CD4-positive, alpha-beta T cell treated with Interleukin-10 for 1 hour (primary cell): Measurements from ENCODE around the gene FRYL.
"Not testable (repeated sequence)": the region's sequence is repeated elsewhere in the genome, so short reads cannot be mapped to it uniquely, and the experiment has no call there.

Experiments
- DNase-seq: peaks from one replicate; pipeline ENCODE4 v3.0.0-alpha.2; 2020

The FRYL gene

DNA sequence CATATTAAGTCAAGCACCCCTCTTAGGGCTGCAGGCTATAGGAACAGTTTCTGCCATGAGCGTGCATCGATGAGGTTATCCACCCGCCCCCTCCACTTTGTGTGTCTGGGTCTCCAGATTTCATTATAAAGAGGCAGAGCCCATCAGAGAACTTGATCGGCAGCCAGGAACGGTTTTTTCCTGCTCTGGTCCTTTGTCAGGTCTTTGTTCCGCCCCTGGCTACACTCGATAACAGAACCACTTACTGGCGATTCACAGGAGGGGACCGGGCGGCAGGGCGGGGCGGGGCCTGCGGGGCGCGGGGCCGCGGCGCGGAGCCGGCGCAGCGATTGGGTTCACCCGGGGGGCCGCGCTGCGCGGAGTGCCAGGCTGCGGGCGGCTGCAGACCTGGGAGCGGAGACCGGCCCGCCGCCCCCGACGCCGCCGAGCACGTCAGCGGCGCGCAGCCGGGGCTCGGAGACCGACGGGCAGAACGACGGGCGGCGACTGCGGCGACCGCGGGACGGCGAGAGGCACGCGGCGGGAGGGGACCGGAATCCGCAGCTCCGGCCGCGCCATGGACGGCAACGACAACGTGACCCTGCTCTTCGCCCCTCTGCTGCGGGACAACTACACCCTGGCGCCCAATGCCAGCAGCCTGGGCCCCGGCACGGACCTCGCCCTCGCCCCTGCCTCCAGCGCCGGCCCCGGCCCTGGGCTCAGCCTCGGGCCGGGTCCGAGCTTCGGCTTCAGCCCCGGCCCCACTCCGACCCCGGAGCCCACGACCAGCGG, 296.9 kb downstream of the FRYL start, which contains the start of gene SLC10A4:
Gene SLC10A4 (plus strand): TSS at position 338 of the 771 bp plus-strand sequence. CDS start 219 bp downstream, at position 557.
- DNase-seq: no peak

DNA sequence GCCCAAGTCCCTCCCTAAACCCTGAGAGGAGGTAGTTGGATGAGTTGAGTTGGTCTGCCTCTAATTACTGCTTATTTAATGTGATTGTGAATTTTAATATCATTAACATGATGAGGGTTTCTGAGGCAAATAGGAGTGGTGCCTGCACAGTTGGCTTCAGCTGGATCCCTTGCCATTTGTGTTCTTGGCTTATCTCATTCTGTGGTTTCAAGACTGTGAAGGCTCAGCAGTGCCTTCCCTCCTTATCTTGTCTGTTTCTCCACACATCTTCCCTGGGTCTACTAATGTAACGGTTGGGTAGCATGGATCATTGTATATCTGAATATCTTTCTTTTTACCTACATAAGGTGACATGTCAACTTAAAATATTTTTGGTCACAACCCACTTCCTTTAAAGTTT, 298.5 kb downstream of the FRYL start:
- no peak for DNase-seq

DNA sequence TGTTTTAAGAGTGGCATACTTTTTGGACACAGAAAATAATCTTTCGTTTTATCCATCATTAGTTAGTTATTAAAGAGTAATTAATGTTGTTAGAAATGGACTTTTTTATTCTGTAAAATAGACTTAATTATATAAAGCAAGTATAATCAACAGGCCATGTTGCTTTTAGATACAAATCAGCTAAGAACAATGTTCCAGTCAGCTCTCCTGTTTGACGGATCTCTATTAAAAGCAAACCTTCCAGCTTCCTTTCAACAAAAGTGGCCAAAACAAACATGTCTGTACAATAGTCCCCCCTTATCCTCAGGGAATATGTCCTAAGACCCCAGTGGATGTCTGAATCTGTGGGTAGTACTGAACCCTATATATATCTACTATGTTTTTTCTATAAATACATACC, 301.8 kb downstream of the FRYL start:
- no peak for DNase-seq

DNA sequence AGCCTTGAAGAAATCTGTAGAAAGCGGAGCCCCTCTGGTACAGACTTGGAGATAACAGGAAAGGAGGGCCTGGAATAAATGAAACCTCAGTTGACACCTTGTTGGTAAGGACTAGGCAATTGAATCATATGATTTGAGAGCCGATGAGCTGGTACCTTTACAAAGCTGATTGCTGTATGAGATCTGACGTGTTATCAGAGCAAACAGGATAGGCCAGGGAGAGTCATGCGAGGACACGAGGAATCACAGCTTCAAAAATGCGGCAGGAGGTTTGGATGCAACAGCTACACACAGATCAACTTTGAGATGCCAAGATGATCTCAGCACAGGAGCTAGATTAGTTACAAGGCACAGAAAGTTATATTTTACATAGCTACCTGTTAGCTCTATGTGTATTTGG, 304.3 kb downstream of the FRYL start:
- DNase-seq: no peak

DNA sequence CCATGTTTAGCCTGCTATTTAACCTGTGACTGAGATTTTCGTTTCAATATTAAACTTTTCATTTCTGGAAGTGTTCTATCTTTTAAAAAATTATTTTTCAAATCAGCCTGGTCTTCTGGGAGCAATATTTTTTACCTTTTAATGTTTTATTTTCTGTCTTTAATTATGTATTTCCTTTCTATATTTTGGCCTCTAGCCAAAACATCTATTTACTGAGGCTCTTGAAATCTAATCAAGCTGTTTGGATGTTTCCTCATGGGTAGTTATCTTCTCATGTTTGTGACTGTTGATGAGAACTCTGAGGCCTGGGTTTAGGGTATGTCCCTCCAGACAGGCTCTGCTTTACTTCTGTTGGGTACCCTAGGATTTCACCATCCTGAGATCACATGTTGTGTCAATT, 307.3 kb downstream of the FRYL start:
- DNase-seq: no peak

DNA sequence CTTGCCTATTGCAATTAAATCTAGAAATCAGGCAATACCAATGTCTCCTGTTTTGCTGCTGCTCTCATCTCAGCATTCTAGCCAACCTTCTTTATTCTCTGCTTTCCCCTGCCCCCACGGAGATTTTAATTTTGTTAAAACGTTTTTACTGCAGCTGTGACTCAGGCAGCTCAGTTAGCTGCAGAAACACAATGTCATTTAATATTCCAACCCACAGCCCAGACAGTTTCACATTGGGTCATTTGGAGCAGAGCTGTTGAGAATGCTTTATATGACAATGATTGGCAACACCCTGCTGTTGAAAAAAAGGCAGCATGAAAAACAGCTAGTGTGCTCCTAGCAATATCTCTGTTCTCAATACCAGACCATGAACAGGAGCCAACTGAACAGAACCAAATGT, 309.5 kb downstream of the FRYL start:
- DNase-seq: no peak

DNA sequence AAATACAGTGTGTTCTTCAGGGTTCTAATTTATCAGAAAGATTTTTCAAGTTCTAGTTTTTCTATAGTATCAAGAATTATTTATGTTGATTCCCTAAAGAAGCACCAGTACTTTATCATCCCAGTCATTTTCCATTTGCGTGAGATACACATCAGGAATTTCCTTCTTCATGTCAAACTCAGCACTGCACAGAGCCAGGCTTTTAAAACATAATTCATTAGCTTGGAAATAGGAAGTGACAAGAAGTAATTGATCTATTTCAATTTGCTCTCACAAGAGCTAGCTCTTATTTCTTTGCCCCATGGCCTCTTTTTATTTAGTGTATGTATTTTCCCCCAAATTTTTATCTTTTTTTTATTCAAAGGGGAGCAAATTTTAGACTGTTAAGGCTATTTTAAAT, 309.9 kb downstream of the FRYL start:
- DNase-seq: no peak

DNA sequence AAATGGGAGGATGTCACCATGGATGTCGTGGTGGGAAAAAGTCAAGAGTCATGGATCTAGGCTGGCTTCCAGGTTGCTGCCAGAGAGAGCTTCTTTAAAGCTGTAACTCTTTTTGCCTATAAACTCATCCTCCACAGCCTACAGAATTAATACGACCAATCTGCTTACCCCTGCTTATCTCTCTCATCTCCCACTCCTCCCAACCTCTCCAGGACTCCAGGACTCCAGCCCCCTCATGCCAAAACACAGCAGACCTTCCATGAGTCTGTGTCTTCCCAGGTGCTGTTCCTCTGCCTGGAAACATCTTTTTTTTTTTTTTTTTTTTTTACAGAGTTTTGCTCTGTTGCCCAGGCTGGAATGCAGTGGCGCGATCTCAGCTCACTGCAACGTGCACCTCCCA, 312.2 kb downstream of the FRYL start:
- DNase-seq: no peak

DNA sequence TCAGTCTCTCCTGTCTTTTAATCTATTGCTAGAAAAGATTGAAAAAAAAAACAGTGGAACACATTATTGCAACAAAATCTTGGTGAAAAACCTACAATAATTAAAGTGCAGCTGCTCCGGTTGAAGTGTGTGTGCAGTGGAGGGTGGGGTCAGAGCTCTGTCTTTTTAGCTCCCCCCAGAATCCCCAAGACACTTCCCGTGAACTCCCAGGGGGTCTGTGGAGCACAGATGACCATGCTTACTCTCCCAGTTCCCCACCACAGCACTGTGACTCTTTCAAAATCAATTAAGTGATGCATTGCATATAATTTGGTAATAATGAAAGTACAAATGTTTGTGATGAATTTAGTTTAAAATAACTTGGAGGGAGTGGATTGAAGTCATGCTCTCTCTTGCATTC, 312.6 kb downstream of the FRYL start:
- DNase-seq: no peak

DNA sequence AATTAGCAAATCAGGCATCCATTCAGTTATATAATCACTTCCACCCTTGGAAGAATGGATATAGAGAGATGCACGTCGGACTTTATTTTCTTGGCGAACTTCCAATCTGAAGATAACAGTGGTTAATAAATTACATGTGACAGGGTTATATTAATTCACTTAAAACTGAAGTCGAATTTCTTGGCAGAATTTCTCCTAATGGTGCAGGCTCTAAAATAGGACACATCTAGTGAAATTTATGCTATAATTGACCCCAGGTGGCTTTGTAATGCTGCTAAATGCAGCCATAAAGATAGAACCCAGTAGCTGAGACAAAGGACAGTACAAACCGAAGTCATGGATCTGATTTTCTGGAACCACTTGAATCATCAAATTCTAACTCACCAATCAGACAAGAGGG, 317.7 kb downstream of the FRYL start:
- no peak for DNase-seq

DNA sequence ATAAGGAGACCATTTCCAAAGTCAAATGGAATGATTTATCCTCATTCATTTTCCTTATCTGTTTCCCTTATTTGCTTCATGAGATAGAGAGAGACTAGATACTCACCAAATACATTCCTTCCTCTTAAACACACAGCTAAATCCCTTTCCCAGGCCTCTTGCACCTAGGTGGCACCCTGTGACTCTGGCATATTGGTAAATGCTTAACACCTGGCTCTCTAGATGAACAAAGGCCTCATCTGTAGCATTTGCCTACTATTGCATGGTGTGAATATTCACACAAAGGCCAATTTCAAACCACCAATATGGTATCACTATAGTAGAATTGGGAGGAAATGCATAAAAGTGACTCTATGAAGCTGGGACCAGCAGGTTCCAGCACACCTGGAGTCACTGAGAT, 319.1 kb downstream of the FRYL start:
- no peak for DNase-seq

DNA sequence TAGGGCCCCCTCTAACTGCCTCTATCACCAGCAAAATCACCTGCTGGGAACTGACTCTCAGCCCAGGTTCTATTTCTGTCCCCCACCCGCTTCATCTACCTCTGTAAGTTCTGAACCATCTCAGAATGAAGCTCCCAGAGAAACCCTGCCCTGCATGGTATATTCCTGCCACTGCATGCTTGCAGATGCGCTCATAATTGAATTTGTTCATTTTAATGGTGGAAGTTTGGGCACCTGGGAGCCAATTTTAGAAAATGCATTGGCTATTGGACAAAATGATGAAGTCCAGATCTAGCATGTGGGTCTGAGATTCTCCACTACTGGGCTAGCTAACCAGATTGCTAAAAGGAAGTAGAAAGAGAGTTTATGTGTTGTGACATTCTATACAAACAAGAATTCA, 325.5 kb downstream of the FRYL start:
- no peak for DNase-seq

DNA sequence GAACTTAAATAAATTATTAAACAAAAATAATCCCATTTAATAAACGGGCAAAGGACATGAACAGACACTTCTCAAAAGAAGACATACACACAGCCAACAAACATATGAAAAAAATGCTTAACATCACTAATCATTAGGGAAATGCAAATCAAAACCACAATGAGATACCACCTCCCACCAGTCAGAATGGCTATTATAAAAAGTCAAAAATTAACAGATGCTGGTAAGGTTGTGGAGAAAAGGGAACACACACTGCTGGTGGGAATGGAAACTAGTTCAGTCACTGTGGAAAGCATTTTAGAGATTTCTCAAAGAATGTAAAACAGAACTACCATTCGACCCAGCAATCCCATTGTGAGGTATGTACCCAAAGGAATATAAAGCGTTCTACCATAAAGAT, 328.4 kb downstream of the FRYL start:
- DNase-seq: not testable (repeated sequence)

DNA sequence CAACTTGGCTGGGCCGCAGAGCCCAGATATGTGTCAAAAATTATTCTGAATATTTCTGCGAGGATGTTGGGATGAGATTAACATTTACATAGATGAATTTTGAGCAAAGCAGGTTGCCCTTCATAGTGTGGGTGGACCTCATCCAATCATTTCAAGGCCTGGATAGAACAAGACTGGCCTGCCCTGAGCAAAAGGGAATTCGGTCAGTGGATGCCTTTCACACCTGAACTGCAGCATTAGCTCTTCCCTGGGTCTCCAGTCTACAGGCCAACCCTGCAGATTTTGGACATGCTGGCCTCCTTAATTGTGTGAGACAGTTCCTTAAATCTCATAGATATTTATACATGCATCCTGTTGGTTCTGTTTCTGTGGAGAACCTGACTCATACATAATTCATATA, 329.3 kb downstream of the FRYL start:
- no peak for DNase-seq

DNA sequence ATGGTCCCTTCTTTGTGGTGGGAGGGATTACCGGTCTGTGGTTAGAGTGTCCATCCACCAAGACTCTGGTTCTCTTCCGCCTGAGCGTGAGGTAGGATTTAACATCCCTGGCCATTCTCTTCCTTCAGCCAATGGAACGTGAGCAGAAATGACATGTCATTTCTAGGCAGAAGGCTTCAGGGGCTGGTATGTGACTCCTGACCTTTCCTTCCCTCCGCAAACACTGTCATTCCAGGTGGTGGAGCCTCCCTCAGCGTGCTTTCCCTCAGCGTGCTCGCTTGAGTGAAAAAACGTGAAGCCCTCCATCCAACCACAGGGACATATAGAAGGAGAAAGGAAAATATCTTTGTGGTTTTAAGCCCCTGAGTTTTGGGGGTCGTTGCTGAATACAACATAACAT, 330.9 kb downstream of the FRYL start:
- DNase-seq: no peak
